Muscle layer of duodenum (tissue), 2 donors: ENCODE data around the gene SLFN11.
"Not testable (repeated sequence)": the region's sequence is repeated elsewhere in the genome, so short reads cannot be mapped to it uniquely, and the experiment has no call there.

Experiments
- H3K27ac ChIP-seq: one replicate; pipeline ENCODE4 v1.7.0; 2013; ENCODE audit warnings: mild to moderate bottlenecking, low read length
- H3K27me3 ChIP-seq: one replicate; pipeline ENCODE4 v1.7.0; 2013; ENCODE audit warnings: low read depth, mild to moderate bottlenecking, control low read depth, low read length
- H3K36me3 ChIP-seq, 2 donors: one replicate each; pipeline ENCODE4 v1.7.0; 2013; ENCODE audit warnings: low read length in 2 of 2, control low read depth in 1 of 2, mild to moderate bottlenecking in 1 of 2; ENCODE audit not compliant: insufficient read depth in 2 of 2, control insufficient read depth in 1 of 2
- H3K4me1 ChIP-seq, 2 donors: one replicate each; pipeline ENCODE4 v1.7.0; 2013; ENCODE audit warnings: low read length in 2 of 2, mild to moderate bottlenecking in 2 of 2, control low read depth in 1 of 2, moderate library complexity in 1 of 2; ENCODE audit not compliant: insufficient read depth in 2 of 2, control insufficient read depth in 1 of 2
- H3K4me3 ChIP-seq, 2 donors: one replicate each; pipeline ENCODE4 v1.7.0; 2013; ENCODE audit warnings: low read length in 2 of 2, low read depth in 1 of 2, mild to moderate bottlenecking in 1 of 2
- H3K9me3 ChIP-seq, 2 donors: one replicate each; pipeline ENCODE4 v1.7.0; 2013; ENCODE audit warnings: low read length in 2 of 2, control low read depth in 1 of 2, mild to moderate bottlenecking in 1 of 2; ENCODE audit not compliant: control insufficient read depth in 1 of 2
- donor health status: healthy.

SLFN11 gene

DNA sequence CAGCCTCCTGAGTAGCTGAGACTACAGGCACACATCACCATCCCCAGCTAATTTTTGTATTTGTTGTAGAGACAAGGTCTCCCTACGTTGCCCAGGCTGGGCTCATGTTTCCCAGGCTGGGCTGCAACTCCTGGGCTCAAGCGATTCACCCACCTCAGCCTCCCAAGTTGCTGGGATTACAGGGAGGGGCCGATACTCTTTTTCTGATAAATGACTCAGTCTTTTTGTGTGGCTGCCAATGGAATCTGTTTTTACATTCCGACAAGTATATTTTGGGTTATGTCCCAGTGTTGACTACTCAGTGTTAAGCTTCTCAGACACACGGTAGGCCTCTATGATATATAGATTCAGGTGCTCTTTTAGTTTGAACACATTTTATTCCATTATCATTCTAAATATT lies 58.1 kb downstream of the SLFN11 start:
- peaks cover 5% of the 10 kb centered on the region for H3K27me3 ChIP-seq
- H3K4me1 ChIP-seq, result peaks cover 4 to 13% of the 10 kb centered on the region in 2 donors
- H3K4me3 ChIP-seq, result no peak overlapping the region
- H3K27ac ChIP-seq, result no peak overlapping the region
- H3K9me3 ChIP-seq, result no peaks in the 10 kb centered on the region
- H3K36me3 ChIP-seq, result no peaks in the 10 kb centered on the region

GRCh38 chr17:35314415-35315216 lies 58.8 kb downstream of the SLFN11 start:
- Histone ChIP-seq H3K9me3 (no peaks in the 10 kb centered on the region), H3K27ac (no peak overlapping the region), H3K36me3 (no peaks in the 10 kb centered on the region), H3K4me3 (no peak overlapping the region), H3K27me3 (peaks cover 5% of the 10 kb centered on the region), H3K4me1 (peaks cover 4 to 13% of the 10 kb centered on the region in 2 donors)

DNA sequence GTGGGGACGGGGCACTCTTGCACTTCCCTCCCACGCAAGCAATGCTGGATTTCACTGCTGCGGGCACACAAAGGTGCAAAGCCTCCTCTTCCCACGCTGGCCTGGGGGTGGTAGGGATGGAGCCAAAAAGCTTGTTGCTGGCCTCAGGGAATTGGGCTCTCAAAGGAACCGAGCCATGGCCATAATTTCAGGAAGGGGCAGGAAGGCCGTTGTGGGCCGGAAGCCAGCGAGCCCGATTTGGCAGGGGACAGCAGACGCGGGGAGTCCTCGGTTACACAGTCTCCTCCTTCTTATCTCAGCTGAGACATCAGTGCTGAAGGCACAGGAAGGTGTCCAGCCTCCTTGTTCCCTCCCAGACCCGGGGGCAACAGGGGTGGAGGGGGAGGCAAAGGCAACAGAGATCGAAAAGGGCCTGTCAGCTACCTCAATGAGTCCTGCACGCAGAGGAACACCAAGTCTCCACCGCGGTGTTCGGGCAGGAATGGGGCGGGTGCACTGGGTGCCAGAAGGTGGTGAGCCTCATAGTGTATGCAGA lies 59.5 kb downstream of the SLFN11 start:
- Histone ChIP-seq H3K36me3 (no peaks in the 10 kb centered on the region), H3K27ac (no peak overlapping the region), H3K4me1 (peaks cover 4 to 13% of the 10 kb centered on the region in 2 donors), H3K9me3 (no peaks in the 10 kb centered on the region), H3K27me3 (peaks cover 5% of the 10 kb centered on the region), H3K4me3 (peak overlapping the region; percentile 32 to 63)

DNA sequence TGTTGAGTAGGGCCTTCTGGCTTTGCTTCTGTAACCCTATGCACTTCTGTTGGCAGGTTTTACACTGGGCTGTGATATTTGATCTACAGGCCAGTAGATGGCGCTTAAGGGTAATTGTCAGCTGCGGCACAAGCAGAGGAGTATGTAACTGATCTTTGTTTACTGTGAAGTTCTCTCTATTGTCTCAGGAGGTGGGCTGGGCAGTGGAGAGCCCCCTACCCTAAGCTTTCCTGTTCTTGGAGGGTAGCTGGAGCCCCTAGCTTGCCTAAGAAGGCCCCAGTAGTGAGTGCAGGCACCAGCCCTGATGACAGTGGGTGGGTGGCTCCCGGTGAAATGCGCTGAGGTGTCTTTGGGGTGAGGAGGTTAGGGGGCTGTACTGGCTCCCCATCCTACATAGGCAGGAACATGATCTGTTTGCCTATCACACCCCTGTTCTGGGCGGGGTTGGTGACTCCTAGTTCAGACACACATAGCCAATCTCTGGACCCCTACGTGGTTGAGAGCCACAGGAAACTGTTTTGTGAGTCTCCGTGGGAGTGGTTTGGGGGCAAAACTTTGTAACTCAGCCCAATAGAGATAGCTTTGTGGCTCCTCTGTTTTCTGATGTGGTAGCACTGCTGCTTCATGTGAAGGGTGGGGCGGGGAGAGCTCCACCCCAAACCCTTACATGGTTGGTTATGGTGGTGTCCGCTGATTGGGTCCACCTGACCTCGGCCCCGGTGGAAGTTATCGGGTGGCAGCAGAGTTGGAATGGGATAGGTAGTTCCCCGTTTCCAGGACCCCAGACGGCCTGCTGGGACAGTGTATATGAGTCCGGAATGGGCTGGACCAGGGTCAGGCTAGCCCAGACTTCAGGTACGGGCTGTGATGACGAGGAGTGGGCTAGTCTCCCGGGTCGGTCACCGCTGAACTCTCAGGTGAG lies 60.4 kb downstream of the SLFN11 start:
- H3K4me1 ChIP-seq, result peaks cover 4 to 13% of the 10 kb centered on the region in 2 donors
- no peaks in the 10 kb centered on the region for H3K9me3 ChIP-seq
- peak overlapping the region; percentile 32 to 63 for H3K4me3 ChIP-seq
- H3K27me3 ChIP-seq, result peaks cover 5% of the 10 kb centered on the region
- no peaks in the 10 kb centered on the region for H3K36me3 ChIP-seq
- H3K27ac ChIP-seq, result peak overlapping the region; percentile 8

DNA sequence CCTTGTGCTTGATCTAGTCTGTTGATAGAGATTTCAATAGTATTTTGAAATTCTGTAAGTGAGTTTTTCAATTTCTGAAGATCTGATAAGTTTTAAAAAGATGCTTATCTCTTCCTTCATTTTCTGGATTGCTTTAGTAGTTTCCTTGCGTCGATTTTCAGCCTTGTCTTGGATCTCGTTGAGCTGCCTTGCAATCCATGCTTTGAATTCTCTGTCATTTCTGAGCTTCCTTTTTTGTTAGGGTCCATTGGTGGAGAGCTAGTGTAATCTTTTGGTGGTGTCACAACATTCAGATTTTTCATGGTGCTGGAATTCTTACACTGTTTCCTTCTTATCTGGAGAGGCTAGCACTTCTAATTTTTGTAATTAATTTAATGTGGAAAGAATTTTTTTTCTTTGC lies 61.1 kb downstream of the SLFN11 start:
- Histone ChIP-seq H3K27ac (no peak overlapping the region), H3K36me3 (no peaks in the 10 kb centered on the region), H3K4me1 (peaks cover 4 to 13% of the 10 kb centered on the region in 2 donors), H3K9me3 (no peaks in the 10 kb centered on the region), H3K27me3 (peaks cover 5% of the 10 kb centered on the region), H3K4me3 (no peak overlapping the region)

DNA sequence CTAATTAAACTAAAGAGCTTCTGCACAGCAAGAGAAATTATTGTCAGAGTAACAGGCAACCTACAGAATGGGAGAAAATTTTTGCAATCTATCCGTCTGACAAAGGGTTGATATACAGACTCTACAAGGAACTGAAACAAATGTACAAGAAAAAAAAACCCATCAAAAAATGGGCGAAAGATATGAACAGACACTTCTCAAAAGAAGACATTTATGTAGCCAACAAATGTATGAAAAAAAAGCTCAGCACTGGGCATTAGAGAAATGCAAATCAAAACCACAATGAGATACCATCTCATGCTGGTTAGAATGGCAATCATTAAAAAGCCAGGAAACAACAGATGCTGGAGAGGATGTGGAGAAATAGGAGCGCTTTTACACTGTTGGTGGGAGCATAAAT lies 64.1 kb downstream of the SLFN11 start:
- not testable (repeated sequence) for H3K36me3 ChIP-seq, H3K4me3 ChIP-seq, H3K9me3 ChIP-seq, H3K27me3 ChIP-seq, H3K27ac ChIP-seq
- peaks cover 4 to 13% of the 10 kb centered on the region in 2 donors for H3K4me1 ChIP-seq
